ENCODE measurements around the gene DIP2C.
"Not testable (repeated sequence)": the region's sequence is repeated elsewhere in the genome, so short reads cannot be mapped to it uniquely, and the experiment has no call there.

DNA sequence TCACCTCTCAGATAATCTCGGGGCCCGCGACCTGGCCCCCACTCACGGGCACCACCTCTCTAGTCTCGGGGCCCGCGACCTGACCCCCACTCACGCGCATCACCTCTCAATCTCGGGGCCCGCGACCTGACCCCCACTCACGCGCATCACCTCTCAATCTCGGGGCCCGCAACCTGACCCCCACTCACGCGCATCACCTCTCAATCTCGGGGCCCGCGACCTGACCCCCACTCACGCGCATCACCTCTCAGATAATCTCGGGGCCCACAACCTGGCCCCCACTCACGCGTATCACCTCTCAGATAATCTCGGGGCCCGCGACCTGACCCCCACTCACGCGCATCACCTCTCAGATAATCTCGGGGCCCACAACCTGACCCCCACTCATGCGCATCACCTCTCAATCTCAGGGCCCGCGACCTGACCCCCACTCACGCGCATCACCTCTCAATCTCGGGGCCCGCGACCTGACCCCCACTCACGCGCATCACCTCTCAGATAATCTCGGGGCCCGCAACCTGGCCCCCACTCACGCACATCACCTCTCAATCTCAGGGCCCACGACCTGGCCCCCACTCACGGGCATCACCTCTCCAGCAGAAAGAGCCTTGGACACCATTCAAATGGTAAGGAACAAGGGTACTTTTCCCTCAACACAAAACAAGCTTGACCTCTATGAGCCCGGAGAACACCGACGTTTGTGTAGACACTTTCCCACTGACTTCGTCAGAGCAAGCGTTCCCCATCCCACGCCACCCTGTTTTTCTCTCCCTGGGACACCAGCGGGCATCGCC lies 104.8 kb downstream of the DIP2C start:
- TF ChIP-seq RXRA (IDR thresholded peaks at IDR 0.05; ENCODE audit: borderline replicate concordance, low read depth): not testable (repeated sequence)
- TF ChIP-seq, protein P1, sequence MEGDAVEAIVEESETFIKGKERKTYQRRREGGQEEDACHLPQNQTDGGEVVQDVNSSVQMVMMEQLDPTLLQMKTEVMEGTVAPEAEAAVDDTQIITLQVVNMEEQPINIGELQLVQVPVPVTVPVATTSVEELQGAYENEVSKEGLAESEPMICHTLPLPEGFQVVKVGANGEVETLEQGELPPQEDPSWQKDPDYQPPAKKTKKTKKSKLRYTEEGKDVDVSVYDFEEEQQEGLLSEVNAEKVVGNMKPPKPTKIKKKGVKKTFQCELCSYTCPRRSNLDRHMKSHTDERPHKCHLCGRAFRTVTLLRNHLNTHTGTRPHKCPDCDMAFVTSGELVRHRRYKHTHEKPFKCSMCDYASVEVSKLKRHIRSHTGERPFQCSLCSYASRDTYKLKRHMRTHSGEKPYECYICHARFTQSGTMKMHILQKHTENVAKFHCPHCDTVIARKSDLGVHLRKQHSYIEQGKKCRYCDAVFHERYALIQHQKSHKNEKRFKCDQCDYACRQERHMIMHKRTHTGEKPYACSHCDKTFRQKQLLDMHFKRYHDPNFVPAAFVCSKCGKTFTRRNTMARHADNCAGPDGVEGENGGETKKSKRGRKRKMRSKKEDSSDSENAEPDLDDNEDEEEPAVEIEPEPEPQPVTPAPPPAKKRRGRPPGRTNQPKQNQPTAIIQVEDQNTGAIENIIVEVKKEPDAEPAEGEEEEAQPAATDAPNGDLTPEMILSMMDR (IDR thresholded peaks at IDR 0.05): not testable (repeated sequence)
